Measurements from ENCODE around the gene APPL2.

- TF ChIP-seq CTCF (IDR thresholded peaks at IDR 0.05) (no peak), POLR2A (IDR thresholded peaks at IDR 0.05) (no peak), EP300 (IDR thresholded peaks at IDR 0.05) (no peak), POLR2AphosphoS5 (IDR thresholded peaks at IDR 0.05) (no peak)
Observed at GRCh38 chr12:105204916-105205315, 31.1 kb downstream of the APPL2 start.

Data from sigmoid colon (tissue), 4 donors.